GM12801 (cell line): ENCODE results near the gene DUSP15.

Source experiments
- TF ChIP-seq, protein P1 (sequence below): IDR thresholded peaks from one replicate; pipeline ENCODE4 v1.5.1; 2011; ENCODE audit warnings: control low read depth; ENCODE audit not compliant: insufficient read length; ENCODE audit errors: extremely low read depth

DUSP15 gene

DNA sequence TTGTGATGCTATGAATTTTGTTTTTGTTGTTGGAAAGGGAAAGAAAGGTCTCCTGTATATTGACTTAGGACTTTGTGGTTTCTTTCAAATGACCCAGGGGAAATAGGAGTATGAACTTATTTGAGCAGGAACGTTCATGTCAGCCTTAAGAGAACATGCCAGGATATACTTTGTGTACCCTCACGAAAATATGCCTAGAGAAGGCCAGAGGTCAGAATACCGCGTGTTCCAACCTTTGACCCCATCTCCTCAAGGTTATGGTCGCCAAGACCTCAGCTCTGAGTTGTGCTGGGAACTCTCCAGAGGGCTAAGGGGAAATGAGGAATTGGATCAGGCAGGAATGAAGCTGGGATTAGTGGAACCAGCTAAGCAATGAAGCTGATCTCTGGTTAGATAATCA, 11.6 kb upstream of the DUSP15 start:
- TF ChIP-seq, protein P1, sequence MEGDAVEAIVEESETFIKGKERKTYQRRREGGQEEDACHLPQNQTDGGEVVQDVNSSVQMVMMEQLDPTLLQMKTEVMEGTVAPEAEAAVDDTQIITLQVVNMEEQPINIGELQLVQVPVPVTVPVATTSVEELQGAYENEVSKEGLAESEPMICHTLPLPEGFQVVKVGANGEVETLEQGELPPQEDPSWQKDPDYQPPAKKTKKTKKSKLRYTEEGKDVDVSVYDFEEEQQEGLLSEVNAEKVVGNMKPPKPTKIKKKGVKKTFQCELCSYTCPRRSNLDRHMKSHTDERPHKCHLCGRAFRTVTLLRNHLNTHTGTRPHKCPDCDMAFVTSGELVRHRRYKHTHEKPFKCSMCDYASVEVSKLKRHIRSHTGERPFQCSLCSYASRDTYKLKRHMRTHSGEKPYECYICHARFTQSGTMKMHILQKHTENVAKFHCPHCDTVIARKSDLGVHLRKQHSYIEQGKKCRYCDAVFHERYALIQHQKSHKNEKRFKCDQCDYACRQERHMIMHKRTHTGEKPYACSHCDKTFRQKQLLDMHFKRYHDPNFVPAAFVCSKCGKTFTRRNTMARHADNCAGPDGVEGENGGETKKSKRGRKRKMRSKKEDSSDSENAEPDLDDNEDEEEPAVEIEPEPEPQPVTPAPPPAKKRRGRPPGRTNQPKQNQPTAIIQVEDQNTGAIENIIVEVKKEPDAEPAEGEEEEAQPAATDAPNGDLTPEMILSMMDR = no peak

DNA sequence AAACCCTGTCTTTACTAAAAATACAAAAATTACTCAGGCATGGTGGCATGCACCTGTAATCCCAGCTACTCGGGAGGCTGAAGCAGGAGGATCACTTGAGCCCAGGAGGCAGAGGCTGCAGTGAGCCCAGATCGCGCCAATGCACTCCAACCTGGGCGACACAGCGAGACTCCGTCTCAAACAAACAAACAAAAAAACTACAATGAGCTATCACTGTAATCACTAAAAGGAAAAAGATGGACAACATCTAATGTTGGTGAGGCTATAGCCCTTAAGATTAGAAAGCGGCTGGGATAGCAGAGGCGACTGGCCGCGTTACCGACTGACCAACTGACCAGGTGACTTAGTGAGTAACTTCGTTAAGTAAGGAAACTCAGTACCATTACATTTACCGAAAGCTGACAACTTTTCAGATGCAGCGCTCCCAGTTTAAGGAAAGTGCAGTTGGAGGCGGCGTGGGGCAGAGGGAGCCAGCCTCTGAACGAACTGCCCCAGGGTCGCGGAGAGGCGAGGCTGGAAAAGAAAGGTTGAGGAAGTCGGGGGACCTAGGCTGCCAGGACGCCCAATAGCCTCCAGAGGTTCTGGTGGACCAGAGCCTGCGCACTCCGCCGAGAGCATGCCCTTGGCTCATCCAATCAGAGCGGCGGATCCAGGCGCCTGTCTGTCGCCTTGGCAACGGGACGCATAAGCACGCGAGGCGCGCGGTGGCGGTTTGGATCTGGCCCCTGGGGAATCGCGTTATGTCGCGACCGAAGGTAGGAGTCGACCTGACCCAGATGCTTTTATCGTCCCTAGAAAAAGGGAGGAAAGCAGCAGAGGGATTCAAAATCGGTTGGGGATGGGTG, 9.0 kb upstream of the DUSP15 start:
- TF ChIP-seq, protein P1 = no peak

DNA sequence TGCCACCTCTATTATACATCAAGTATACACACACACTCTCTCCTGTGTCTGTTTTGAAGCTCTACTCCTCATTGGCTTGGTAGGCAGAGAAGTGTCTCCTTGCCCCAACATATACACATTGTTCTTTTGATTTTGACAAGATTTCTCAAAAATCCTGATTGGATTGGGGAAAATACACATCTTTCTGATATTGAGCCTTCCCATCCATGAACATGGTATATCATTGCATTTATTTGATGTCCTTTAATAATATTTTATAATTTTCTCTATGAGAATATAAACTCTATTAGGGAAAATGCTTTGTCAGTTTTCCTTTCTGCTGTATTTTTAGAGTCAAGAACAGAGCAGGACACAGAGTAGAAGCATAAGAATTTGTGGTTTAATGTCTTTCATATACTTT, 7.4 kb upstream of the DUSP15 start:
- TF ChIP-seq, protein P1 = no peak

DNA sequence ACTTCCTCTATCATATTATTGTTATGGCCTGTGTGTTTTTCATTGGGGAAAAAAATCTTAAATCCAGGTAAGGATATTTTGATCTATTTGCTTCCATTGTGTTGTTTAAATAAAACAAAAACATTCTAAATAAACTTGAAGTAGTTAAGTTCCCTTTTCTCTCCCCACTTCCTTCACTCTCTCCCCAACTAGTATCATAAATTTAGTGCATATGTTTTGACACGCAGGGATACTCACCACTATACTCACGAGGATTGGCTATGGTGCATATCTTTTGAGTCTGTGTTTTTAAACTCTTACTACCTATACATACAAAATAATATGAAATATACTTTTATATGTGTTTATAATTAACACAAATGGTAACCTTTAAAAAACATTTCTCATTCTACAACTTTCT, 5.3 kb upstream of the DUSP15 start:
- TF ChIP-seq, protein P1 = no peak

DNA sequence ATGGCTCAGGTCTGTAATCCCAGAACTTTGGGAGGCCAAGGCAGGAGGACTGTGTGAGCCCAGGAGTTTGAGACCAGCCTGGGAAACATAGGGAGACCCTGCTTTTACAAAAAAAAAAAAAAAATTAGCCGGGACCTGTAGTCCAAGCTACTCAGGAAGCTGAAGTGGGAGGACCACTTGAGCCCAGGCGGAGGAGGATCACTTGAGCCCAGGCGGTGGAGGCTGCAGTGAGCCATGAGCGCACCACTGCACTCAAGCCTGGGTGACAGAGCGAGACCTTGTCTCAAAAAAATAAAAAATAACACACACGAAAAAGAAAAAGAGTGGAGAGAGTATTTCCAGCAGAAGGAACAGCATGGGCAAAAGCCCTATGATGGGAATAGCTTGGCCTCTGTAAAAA, 2.1 kb upstream of the DUSP15 start:
- TF ChIP-seq, protein P1 = no peak

DNA sequence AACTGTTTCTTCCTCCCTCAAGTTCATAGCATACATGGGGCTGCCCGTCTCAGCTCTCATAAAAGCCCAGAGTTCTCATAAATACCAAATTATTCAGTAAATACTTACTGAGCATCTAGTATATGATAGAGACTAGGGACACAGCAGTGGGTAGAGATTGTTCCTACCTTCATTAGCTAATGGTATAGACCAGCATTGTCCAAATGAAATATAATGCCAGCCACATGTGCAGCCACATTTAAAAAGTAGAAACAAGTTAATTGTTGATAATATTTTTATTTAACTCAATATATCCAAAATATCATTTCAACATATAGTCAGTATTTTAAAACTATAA, 1.3 kb upstream of the DUSP15 start:
- TF ChIP-seq, protein P1 = no peak

DNA sequence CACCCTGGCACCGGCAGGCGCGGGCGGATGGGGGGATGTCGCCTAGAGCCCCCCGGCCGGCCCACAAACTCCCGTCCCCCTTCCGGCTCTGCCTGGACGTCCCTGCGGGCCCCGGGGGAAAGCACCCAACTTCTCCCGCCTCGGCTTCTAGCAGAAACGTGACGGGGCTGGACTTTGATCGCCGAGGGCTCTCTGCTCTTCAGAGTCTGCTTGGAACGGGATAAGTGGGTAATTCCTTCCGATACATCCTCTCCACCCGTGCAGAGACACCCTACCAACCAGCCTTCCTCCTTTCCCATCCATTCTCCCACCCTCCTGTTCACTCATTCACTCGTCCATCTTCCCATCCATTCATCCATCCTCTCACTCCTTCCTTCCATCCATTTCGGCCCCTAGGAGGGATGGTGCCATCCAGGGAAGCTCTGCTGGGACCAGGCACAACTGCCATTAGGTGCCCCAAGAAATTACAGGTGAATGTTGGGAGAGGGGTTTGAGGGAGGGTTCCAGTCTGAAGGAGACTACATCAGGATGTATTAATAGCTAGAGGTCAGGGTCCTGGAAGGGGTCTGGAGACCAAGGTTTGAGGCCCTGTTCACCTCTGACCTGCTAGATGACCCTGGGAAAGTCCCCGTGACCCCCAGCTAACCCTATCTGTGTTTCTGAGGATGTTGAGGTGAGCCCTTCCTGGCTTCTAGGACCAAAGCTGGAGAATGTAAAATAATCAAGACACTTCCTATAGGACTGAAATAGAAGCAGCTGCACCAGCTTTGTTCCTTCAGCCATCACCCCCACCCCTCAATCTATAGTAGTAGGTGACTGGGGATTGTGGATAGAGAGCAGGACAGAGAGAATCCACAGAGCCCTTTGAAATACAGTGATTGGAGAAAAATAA, 645 bp upstream of the DUSP15 start:
- TF ChIP-seq, protein P1 = no peak
